GM13976 (cell line): Measurements from ENCODE around the gene OGN.

ENCODE experiments used
- DNase-seq: peaks from one replicate; pipeline ENCODE4 v3.0.0; 2012; ENCODE audit warnings: low spot score
- in situ Hi-C: fragments of 300-500 bp; cut with MboI; formaldehyde crosslinking; loops from one replicate; pipeline ENCODE4 v1.12.0; 2022; ENCODE audit warnings: low sequenced_read_pairs, mixed read lengths, inconsistent platforms; ENCODE audit not compliant: unreplicated experiment
- TF ChIP-seq, protein P1 (sequence below): IDR thresholded peaks from 2 replicates; pipeline ENCODE4 v1.5.1; 2012; ENCODE audit warnings: borderline replicate concordance, mild to moderate bottlenecking; ENCODE audit not compliant: insufficient read depth; ENCODE audit errors: extremely low read depth, missing control alignments, control extremely low read depth

The OGN gene

DNA sequence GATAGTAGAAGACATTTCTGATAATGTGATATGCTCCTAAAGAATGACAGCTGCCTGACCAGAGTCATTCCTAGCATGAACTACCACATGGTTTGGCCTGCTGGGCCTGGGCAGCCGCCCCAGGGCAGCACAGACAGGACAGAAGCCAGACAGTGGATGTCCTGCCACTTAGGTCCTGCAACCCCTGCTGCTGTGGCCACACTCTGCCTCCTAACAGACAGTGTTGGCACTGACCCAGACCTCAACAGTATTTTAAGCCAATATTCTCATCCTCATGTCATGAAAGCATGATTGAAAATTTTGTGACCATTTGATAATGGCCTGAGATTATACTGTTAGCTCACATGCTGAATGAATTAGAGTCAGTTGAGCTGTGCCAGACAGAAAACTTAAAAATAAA is 62.8 kb downstream of the OGN start:
- in situ Hi-C loops: no loop called here

DNA sequence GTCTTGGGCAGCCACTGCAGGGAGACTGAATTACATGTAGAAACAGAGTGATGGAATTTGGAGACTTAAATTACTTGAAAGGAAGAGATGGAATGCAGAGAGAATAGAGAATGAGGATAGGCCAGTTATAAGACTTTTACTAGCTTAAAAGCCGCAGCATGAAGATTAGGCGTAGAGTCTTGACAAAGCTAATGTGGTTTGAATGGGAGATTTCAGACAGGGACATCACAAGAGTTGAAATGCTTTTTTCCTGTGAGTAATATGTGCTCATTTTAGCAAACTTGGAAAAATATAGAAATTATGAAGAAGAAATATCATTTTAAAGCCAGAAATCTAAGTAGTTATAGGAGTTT is 71.1 kb downstream of the OGN start:
- in situ Hi-C loops: loop anchor here (10.0 kb wide), 1 partner anchor 302 kb away; no protein-coding TSS in a partner anchor
- TF ChIP-seq, protein P1, sequence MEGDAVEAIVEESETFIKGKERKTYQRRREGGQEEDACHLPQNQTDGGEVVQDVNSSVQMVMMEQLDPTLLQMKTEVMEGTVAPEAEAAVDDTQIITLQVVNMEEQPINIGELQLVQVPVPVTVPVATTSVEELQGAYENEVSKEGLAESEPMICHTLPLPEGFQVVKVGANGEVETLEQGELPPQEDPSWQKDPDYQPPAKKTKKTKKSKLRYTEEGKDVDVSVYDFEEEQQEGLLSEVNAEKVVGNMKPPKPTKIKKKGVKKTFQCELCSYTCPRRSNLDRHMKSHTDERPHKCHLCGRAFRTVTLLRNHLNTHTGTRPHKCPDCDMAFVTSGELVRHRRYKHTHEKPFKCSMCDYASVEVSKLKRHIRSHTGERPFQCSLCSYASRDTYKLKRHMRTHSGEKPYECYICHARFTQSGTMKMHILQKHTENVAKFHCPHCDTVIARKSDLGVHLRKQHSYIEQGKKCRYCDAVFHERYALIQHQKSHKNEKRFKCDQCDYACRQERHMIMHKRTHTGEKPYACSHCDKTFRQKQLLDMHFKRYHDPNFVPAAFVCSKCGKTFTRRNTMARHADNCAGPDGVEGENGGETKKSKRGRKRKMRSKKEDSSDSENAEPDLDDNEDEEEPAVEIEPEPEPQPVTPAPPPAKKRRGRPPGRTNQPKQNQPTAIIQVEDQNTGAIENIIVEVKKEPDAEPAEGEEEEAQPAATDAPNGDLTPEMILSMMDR: no peak
- no peak for DNase-seq

More for the DNA sequence above, 62.8 kb downstream of the OGN start:
- TF ChIP-seq, protein P1: no peak
- no peak for DNase-seq
